ENCODE data around the gene DZIP1L. TPM values are rescaled to one million over a fixed set of nuclear protein-coding genes. Genes with fewer than 3 reads are reported as not detected.

Gene DZIP1L
- total RNA-seq, 1 experiment from 2014 or later, result 2.4 TPM

DNA sequence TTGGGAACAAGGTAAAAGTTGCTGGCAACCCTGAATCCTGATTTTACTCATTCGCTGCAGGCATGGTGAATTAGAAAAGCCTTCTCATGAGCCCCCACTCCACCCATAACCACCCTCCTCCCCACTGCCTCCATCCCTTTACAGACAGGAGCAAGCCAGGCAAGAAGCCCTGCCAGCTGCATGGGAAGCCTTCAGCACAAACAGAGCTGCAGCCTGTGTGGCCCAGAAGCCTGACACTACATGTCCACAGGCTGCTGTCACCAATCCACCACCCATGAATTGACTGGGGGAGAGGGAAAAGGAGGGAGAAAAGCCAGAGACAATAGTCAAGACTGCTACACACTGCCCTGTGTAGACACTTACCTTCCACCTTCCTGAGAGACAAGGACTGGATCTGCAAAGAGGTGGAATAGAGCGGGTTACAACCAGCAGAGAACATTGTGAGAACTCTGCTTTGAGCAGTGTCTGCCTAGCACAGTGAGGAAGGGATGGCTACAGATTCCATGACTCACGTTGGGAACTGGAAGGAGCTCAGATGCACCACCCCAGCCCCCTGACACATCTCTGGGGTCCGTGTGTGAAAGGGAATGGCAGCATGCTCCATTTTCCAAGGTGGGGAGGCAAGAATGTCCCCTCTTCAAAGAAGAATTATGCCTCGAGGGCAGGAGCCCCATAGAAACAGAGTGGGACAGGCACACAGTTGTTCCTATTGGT is 33.9 kb downstream of the DZIP1L start:
- Mint-ChIP-seq H3K9me3 (ENCODE audit: unreplicated experiment) (no peaks in the 10 kb centered on the region), H3K4me1 (ENCODE audit: low read depth, unreplicated experiment) (peaks cover 15% of the 10 kb centered on the region), H3K27ac (ENCODE audit: unreplicated experiment) (no peak overlapping the region), H3K36me3 (ENCODE audit: insufficient read depth, unreplicated experiment) (no peaks in the 10 kb centered on the region), H3K4me3 (ENCODE audit: unreplicated experiment) (no peak overlapping the region), H3K27me3 (ENCODE audit: insufficient read depth, unreplicated experiment) (no peaks in the 10 kb centered on the region)
- DNase-seq, result no peak
- TF ChIP-seq, protein P1, sequence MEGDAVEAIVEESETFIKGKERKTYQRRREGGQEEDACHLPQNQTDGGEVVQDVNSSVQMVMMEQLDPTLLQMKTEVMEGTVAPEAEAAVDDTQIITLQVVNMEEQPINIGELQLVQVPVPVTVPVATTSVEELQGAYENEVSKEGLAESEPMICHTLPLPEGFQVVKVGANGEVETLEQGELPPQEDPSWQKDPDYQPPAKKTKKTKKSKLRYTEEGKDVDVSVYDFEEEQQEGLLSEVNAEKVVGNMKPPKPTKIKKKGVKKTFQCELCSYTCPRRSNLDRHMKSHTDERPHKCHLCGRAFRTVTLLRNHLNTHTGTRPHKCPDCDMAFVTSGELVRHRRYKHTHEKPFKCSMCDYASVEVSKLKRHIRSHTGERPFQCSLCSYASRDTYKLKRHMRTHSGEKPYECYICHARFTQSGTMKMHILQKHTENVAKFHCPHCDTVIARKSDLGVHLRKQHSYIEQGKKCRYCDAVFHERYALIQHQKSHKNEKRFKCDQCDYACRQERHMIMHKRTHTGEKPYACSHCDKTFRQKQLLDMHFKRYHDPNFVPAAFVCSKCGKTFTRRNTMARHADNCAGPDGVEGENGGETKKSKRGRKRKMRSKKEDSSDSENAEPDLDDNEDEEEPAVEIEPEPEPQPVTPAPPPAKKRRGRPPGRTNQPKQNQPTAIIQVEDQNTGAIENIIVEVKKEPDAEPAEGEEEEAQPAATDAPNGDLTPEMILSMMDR (IDR thresholded peaks at IDR 0.05; ENCODE audit: insufficient read depth in 1 of 2, low read depth in 1 of 2, low read length in 1 of 2, severe bottlenecking in 1 of 2, unreplicated experiment in 1 of 2), result no peak
- Histone ChIP-seq H3K36me3 (ENCODE audit: control insufficient read depth, insufficient read depth, low read length) (no peaks in the 10 kb centered on the region), H3K4me1 (peaks cover 12% of the 10 kb centered on the region; the same call in 1 of the 2 replicates), H3K27me3 (replicated peaks; ENCODE audit: control insufficient read depth, insufficient read depth, low read length) (no peaks in the 10 kb centered on the region), H3K4me3 (ENCODE audit: low read depth, low read length) (no peak overlapping the region), H3K9me3 (no peaks in the 10 kb centered on the region)
- BruUV-seq (replicated peaks), result no TSS peak
- ChIA-PET POLR2A (interaction anchor here (0.6 kb wide), 1 partner anchor 65 kb away, joined by 3 read pairs; no protein-coding TSS in a partner anchor), CTCF (no interaction called here)
- intact Hi-C loops (cut with micrococcal nuclease; ENCODE audit: unreplicated experiment), result loop anchor here (2.0 to 5.0 kb wide), 2 partner anchors 15 to 36 kb away; partner anchors contain the start of gene DZIP1L

DNA sequence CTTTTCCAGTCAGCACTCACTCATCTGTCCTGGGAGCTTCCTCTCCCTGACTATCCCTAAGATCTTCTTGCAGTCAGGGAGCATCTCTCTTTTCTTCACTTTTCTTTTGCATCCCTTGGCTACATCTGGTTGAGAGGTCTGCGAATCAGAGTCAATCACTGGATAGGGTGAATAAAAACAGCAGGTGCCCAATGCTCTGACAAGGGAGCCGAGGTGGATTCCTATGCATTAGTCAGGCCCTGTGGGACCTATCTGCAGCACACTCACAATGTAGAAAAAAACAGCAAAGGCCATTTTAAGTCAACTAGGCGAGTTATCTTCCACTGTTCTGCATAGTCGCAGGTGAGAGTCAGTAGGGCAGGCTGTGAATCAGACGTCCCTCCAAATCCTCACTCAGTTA is 35.5 kb downstream of the DZIP1L start:
- BruUV-seq (replicated peaks), result no TSS peak
- Mint-ChIP-seq H3K4me1 (ENCODE audit: low read depth, unreplicated experiment) (peaks cover 15% of the 10 kb centered on the region), H3K27me3 (ENCODE audit: insufficient read depth, unreplicated experiment) (no peaks in the 10 kb centered on the region), H3K27ac (ENCODE audit: unreplicated experiment) (no peak overlapping the region), H3K36me3 (ENCODE audit: insufficient read depth, unreplicated experiment) (no peaks in the 10 kb centered on the region), H3K9me3 (ENCODE audit: unreplicated experiment) (no peaks in the 10 kb centered on the region), H3K4me3 (ENCODE audit: unreplicated experiment) (no peak overlapping the region)
- H3K4me1 ChIP-seq, result peaks cover 12% of the 10 kb centered on the region; the same call in 1 of the 2 replicates
- TF ChIP-seq, protein P1 (IDR thresholded peaks at IDR 0.05; ENCODE audit: insufficient read depth in 1 of 2, low read depth in 1 of 2, low read length in 1 of 2, severe bottlenecking in 1 of 2, unreplicated experiment in 1 of 2), result no peak
- no peak for DNase-seq
- no peaks in the 10 kb centered on the region for H3K9me3 ChIP-seq
- H3K4me3 ChIP-seq (ENCODE audit: low read depth, low read length), result no peak overlapping the region
- H3K27me3 ChIP-seq (replicated peaks; ENCODE audit: control insufficient read depth, insufficient read depth, low read length), result no peaks in the 10 kb centered on the region
- intact Hi-C loops (cut with micrococcal nuclease; ENCODE audit: unreplicated experiment), result loop anchor here (5.0 kb wide), 1 partner anchor 37 kb away; the partner anchor contains the start of gene DZIP1L
- no peaks in the 10 kb centered on the region for H3K36me3 ChIP-seq (ENCODE audit: control insufficient read depth, insufficient read depth, low read length)
- ChIA-PET POLR2A (no interaction called here), CTCF (no interaction called here)

DNA sequence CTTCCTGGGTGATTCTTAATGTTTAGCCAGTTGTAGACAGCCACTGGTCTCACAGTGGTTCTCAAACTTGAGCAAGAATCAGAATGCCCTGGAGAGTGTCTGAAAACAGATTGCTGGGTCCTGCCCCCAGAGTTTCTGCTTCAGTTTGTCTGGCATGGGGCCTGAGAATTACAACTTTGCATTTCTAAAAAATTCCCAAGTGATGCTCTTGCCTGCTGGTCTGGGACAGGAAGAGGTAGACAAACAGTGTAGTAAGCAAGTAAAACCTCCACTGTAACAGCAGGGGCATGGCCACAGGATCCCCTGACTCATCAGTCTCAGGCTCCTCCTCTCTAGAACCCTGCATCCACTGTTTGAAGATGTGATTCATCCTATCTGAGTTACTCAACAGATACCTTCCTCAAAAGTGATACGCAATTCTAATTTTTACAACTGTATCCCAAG is 36.5 kb downstream of the DZIP1L start:
- ChIA-PET CTCF (no interaction called here), POLR2A (interaction anchor here (0.5 kb wide), 1 partner anchor 356 kb away, joined by 3 read pairs; the partner anchor contains the start of gene ESYT3)
- H3K4me1 Mint-ChIP-seq (ENCODE audit: low read depth, unreplicated experiment), result peaks cover 15% of the 10 kb centered on the region
- H3K9me3 Mint-ChIP-seq (ENCODE audit: unreplicated experiment), result no peaks in the 10 kb centered on the region
- intact Hi-C loops (cut with micrococcal nuclease; ENCODE audit: unreplicated experiment), result no loop called here
- no peaks in the 10 kb centered on the region for H3K36me3 ChIP-seq (ENCODE audit: control insufficient read depth, insufficient read depth, low read length)
- no peak overlapping the region for H3K27ac Mint-ChIP-seq (ENCODE audit: unreplicated experiment)
- no peaks in the 10 kb centered on the region for H3K9me3 ChIP-seq
- no peaks in the 10 kb centered on the region for H3K36me3 Mint-ChIP-seq (ENCODE audit: insufficient read depth, unreplicated experiment)
- peaks cover 12% of the 10 kb centered on the region; the same call in 1 of the 2 replicates for H3K4me1 ChIP-seq
- H3K4me3 Mint-ChIP-seq (ENCODE audit: unreplicated experiment), result no peak overlapping the region
- no peak for DNase-seq
- H3K27me3 Mint-ChIP-seq (ENCODE audit: insufficient read depth, unreplicated experiment), result no peaks in the 10 kb centered on the region
- BruUV-seq (replicated peaks), result no TSS peak
- H3K27me3 ChIP-seq (replicated peaks; ENCODE audit: control insufficient read depth, insufficient read depth, low read length), result no peaks in the 10 kb centered on the region
- no peak overlapping the region for H3K4me3 ChIP-seq (ENCODE audit: low read depth, low read length)
- TF ChIP-seq, protein P1 (IDR thresholded peaks at IDR 0.05; ENCODE audit: insufficient read depth in 1 of 2, low read depth in 1 of 2, low read length in 1 of 2, severe bottlenecking in 1 of 2, unreplicated experiment in 1 of 2), result no peak

Measured in Caco-2 (cell line).